ENCODE data around the gene PALM2AKAP2.

The PALM2AKAP2 gene

DNA sequence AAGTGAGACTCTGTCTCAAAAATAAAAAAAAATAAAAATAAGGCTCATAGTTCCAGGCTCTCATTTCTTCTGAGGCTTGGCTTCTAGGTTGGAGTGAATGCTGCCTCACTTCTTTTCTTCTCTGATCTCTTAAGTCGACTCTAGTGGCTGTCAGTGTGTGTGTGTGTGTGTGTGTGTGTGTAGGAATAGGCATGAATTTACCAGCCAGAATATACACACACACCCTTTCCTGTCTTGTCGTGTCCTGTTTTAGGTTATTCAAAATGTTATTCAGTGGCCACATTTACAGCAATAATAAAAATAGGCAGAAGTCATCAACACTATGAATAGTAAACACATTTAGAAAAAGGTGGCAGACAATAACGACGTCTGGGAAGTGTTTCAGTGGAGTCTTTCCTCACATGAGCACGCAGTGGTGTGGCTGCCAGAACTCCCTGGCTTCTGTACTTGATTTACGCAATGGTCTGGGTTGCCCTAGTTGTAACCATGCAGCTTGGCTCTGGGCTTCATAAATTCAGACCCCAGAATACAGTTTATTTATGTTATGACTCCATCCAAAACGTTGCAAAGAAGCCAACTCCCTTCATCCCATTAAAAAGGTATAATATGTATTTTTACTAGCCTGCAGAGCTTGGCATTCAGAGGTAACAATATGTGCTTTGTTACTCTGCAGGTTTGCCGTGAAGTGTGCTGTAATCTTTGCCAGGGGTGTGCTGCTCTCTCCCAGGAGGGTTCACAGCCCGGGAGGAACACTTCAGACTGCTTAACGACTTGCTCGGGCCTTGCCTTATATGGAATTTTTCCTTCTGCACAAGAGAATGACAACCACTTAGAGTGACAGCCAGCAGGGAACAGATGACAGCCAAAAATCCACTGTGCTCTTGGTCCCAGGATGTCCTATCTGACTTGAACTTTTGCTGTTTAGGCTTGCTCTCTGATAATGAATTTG, 34.4 kb upstream of the PALM2AKAP2 start:
- H3F3A ChIP-seq (ENCODE audit: low read depth): no peaks in the 10 kb centered on the region
- no peaks in the 10 kb centered on the region for H3K9me2 ChIP-seq (replicated peaks; ENCODE audit: low read depth, low read length)
- TF ChIP-seq, protein P1, sequence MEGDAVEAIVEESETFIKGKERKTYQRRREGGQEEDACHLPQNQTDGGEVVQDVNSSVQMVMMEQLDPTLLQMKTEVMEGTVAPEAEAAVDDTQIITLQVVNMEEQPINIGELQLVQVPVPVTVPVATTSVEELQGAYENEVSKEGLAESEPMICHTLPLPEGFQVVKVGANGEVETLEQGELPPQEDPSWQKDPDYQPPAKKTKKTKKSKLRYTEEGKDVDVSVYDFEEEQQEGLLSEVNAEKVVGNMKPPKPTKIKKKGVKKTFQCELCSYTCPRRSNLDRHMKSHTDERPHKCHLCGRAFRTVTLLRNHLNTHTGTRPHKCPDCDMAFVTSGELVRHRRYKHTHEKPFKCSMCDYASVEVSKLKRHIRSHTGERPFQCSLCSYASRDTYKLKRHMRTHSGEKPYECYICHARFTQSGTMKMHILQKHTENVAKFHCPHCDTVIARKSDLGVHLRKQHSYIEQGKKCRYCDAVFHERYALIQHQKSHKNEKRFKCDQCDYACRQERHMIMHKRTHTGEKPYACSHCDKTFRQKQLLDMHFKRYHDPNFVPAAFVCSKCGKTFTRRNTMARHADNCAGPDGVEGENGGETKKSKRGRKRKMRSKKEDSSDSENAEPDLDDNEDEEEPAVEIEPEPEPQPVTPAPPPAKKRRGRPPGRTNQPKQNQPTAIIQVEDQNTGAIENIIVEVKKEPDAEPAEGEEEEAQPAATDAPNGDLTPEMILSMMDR (conservative IDR thresholded peaks at IDR 0.05; ENCODE audit: low read length): no peak
- TF ChIP-seq EZH2phosphoT487 (IDR thresholded peaks at IDR 0.05; ENCODE audit: borderline replicate concordance): no peak
- H3K4me2 ChIP-seq (ENCODE audit: low read depth, low read length, poor library complexity, severe bottlenecking): no peak overlapping the region
- H3K9ac ChIP-seq (ENCODE audit: low read depth, low read length, poor library complexity, severe bottlenecking): no peak overlapping the region
- no peaks in the 10 kb centered on the region for H3K79me2 ChIP-seq (ENCODE audit: insufficient read depth, low read length)
- H3K9me3 ChIP-seq (ENCODE audit: insufficient read depth, low read depth, low read length): no peaks in the 10 kb centered on the region
- no peaks in the 10 kb centered on the region for H3K36me3 ChIP-seq (ENCODE audit: insufficient read depth, low read length)
- H3K27me3 ChIP-seq (ENCODE audit: insufficient read depth, low read length, poor library complexity, severe bottlenecking): no peaks in the 10 kb centered on the region
- H4K20me1 ChIP-seq (ENCODE audit: insufficient read depth, low read length, poor library complexity, severe bottlenecking): no peaks in the 10 kb centered on the region
- H3K4me1 ChIP-seq (ENCODE audit: insufficient read depth, low read length, poor library complexity, severe bottlenecking): no peaks in the 10 kb centered on the region
- H2AFZ ChIP-seq (ENCODE audit: low read length): no peak overlapping the region
- no peak overlapping the region for H3K4me3 ChIP-seq (ENCODE audit: low read length, poor library complexity, severe bottlenecking)

DNA sequence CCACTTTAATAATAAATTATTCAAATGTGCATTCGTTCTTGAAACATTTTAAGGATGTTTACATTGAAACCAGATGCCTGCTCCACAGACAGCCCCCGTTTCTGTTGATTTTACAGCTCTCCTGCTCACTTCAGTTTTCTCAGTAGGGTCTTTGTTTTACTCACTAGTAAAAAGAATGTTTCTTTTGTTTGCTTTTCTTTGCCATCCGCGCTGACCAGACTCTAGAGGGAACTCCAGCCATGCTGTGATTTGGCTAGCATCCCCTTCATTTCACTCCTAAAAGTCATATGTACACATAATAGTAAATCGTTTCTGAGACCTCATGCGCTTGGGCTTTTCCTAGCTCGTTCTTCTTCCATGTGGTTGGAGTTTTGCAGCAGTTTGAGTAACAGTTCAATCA, 28.7 kb upstream of the PALM2AKAP2 start:
- Histone ChIP-seq H3K4me3 (ENCODE audit: low read length, poor library complexity, severe bottlenecking) (no peak overlapping the region), H3K4me2 (ENCODE audit: low read depth, low read length, poor library complexity, severe bottlenecking) (no peak overlapping the region), H3K9me2 (replicated peaks; ENCODE audit: low read depth, low read length) (no peaks in the 10 kb centered on the region)

DNA sequence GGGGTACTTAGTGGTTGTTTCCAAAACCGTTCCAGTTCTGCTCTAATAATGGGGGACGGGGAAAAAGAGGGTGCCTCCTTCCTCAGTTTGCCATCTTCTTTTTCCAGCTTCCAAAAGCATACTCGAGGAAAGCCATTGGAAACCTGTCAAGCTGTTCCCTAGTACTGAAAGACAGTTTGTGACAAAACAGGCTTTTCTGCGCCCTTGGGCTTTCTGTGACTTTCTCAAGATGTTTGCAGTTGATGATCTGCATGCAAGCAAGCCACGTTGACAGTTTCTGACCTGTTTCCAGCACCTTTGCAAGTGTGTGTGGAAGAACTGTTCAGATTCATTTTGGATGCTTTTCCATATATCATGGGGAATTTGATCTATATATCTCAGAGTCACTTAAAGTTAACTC, 26.7 kb upstream of the PALM2AKAP2 start:
- Histone ChIP-seq H3K9ac (ENCODE audit: low read depth, low read length, poor library complexity, severe bottlenecking) (no peak overlapping the region), H3K4me1 (ENCODE audit: insufficient read depth, low read length, poor library complexity, severe bottlenecking) (no peaks in the 10 kb centered on the region), H3K4me3 (ENCODE audit: low read length, poor library complexity, severe bottlenecking) (no peak overlapping the region), H3K9me3 (ENCODE audit: insufficient read depth, low read depth, low read length) (no peaks in the 10 kb centered on the region), H3F3A (ENCODE audit: low read depth) (no peaks in the 10 kb centered on the region), H3K9me2 (replicated peaks; ENCODE audit: low read depth, low read length) (no peaks in the 10 kb centered on the region), H3K27me3 (ENCODE audit: insufficient read depth, low read length, poor library complexity, severe bottlenecking) (no peaks in the 10 kb centered on the region), H4K20me1 (ENCODE audit: insufficient read depth, low read length, poor library complexity, severe bottlenecking) (no peaks in the 10 kb centered on the region), H3K4me2 (ENCODE audit: low read depth, low read length, poor library complexity, severe bottlenecking) (no peak overlapping the region), H2AFZ (ENCODE audit: low read length) (no peak overlapping the region), H3K79me2 (ENCODE audit: insufficient read depth, low read length) (no peaks in the 10 kb centered on the region), H3K36me3 (ENCODE audit: insufficient read depth, low read length) (no peaks in the 10 kb centered on the region)
- TF ChIP-seq, protein P1 (conservative IDR thresholded peaks at IDR 0.05; ENCODE audit: low read length): no peak
- no peak for TF ChIP-seq EZH2phosphoT487 (IDR thresholded peaks at IDR 0.05; ENCODE audit: borderline replicate concordance)

More for the DNA sequence above, 28.7 kb upstream of the PALM2AKAP2 start:
- Histone ChIP-seq H4K20me1 (ENCODE audit: insufficient read depth, low read length, poor library complexity, severe bottlenecking) (no peaks in the 10 kb centered on the region), H3K9ac (ENCODE audit: low read depth, low read length, poor library complexity, severe bottlenecking) (no peak overlapping the region), H3K27me3 (ENCODE audit: insufficient read depth, low read length, poor library complexity, severe bottlenecking) (no peaks in the 10 kb centered on the region), H3K9me3 (ENCODE audit: insufficient read depth, low read depth, low read length) (no peaks in the 10 kb centered on the region), H2AFZ (ENCODE audit: low read length) (no peak overlapping the region), H3K36me3 (ENCODE audit: insufficient read depth, low read length) (no peaks in the 10 kb centered on the region), H3K79me2 (ENCODE audit: insufficient read depth, low read length) (no peaks in the 10 kb centered on the region), H3K4me1 (ENCODE audit: insufficient read depth, low read length, poor library complexity, severe bottlenecking) (no peaks in the 10 kb centered on the region), H3F3A (ENCODE audit: low read depth) (no peaks in the 10 kb centered on the region)
- TF ChIP-seq, protein P1 (conservative IDR thresholded peaks at IDR 0.05; ENCODE audit: low read length): no peak
- no peak for TF ChIP-seq EZH2phosphoT487 (IDR thresholded peaks at IDR 0.05; ENCODE audit: borderline replicate concordance)
